8988T (cell line): ENCODE results near the gene ANTKMT.

Experiments
- DNase-seq: peaks from one replicate; pipeline ENCODE4 v3.0.0; 2011

Gene ANTKMT

GRCh38 chr16:766008-766819, 45.3 kb downstream of the ANTKMT start:
- no peak for DNase-seq

GRCh38 chr16:766820-767640, 46.1 kb downstream of the ANTKMT start:
- no peak for DNase-seq

GRCh38 chr16:767743-768235, 46.8 kb downstream of the ANTKMT start:
- no peak for DNase-seq

GRCh38 chr16:768428-768827, 47.5 kb downstream of the ANTKMT start:
- DNase-seq: no peak

- DNase-seq: no peak
These were observed 48.3 kb downstream of the ANTKMT start for GRCh38 chr16:769184-769784.

- no peak for DNase-seq
These were observed 49.0 kb downstream of the ANTKMT start for GRCh38 chr16:769934-770333.

- no peak for DNase-seq
These were observed 49.5 kb downstream of the ANTKMT start for GRCh38 chr16:770411-770810.
